K562 (cell line): ENCODE data around the gene CFDP1. TPM values are rescaled to one million over a fixed set of nuclear protein-coding genes. Genes with fewer than 3 reads are reported as not detected.

Experiments used
- ATAC-seq: fragments of 200-7000 bp; cut with Tn5 transposase; 3 replicates; pipeline ENCODE4 v1.9.1; 2020; ENCODE audit warnings: moderate library complexity
- BruUV-seq: library from RNA; stranded (reverse); fragments of 400-500 nt; replicated peaks from 2 replicates; lab custom pipeline; 2021; lab: Mats Ljungman, UMichigan
- CTCF ChIA-PET: fragments of 300-600 bp; formaldehyde crosslinking; extraction: SDS; loops from one replicate; lab custom pipeline; 2021; ENCODE audit warnings: low intra/inter-chr PET ratio; lab: Yijun Ruan, JAX
- POLR2A ChIA-PET: fragments of 300-600, 350-650 bp; sonication (Branson Sonifier 250); formaldehyde crosslinking; extraction: SDS; loops from one replicate; lab custom pipeline; 2021; ENCODE audit warnings: antibody characterized with exemption, inconsistent platforms; lab: Yijun Ruan, JAX
- DNase-seq, 4 experiments: peaks; one replicate each; pipeline versions ENCODE4 v3.0.0 to v3.0.0-alpha.2; 2011 to 2018; ENCODE audit warnings: low spot score in 3 of 4, mixed read lengths in 3 of 4; ENCODE audit errors: extremely low read depth in 1 of 4
- FAIRE-seq: peaks from 2 replicates; lab custom pipeline; 2011; peaks lifted over from hg19 to GRCh38; lab: Jason Lieb, UNC
- H2AFZ ChIP-seq: 2 replicates; pipeline ENCODE4 v1.6.0; 2011; ENCODE audit warnings: low read depth, low read length, control low read depth, inconsistent platforms
- H3K27ac ChIP-seq: fragments of 200-600 bp; 3 replicates; pipeline ENCODE4 v1.8.0; 2011; ENCODE audit warnings: low read depth, mild to moderate bottlenecking, control low read depth, inconsistent platforms, low read length, moderate library complexity, mixed read lengths; ENCODE audit errors: extremely low read depth
- H3K27me3 ChIP-seq, 2 experiments: fragments of 300-600 bp in 1 of 2; 2 replicates in 1 of 2; 3 replicates in 1 of 2; pipeline versions ENCODE4 v1.6.0 to v1.8.0; 2011; ENCODE audit warnings: inconsistent platforms in 2 of 2, low read length in 2 of 2, mild to moderate bottlenecking in 1 of 2, mixed read lengths in 1 of 2, moderate library complexity in 1 of 2; ENCODE audit not compliant: control insufficient read depth in 2 of 2, insufficient read depth in 2 of 2
- H3K36me3 ChIP-seq: fragments of 300-600 bp; 3 replicates; pipeline ENCODE4 v1.8.0; 2011; ENCODE audit warnings: mild to moderate bottlenecking, low read length, inconsistent platforms; ENCODE audit not compliant: control insufficient read depth, insufficient read depth
- H3K4me1 ChIP-seq, 2 experiments: fragments of 200-600 bp in 1 of 2; replicated peaks in 1 of 2; 2 replicates in 1 of 2; 3 replicates in 1 of 2; pipeline versions ENCODE4 v1.5.1 to v1.8.0; 2011; ENCODE audit warnings: inconsistent platforms in 2 of 2, low read length in 2 of 2, mild to moderate bottlenecking in 1 of 2, mixed read lengths in 1 of 2, moderate library complexity in 1 of 2; ENCODE audit not compliant: control insufficient read depth in 2 of 2, insufficient read depth in 2 of 2
- H3K4me2 ChIP-seq: 2 replicates; pipeline ENCODE4 v1.6.1; 2011; ENCODE audit warnings: low read length, control low read depth, inconsistent platforms, mixed read lengths; ENCODE audit not compliant: insufficient read depth
- H3K4me3 ChIP-seq: fragments of 200-600 bp; sonication (generic), shearing (Covaris generic); 2 replicates; pipeline ENCODE4 v1.5.1; 2016; ENCODE audit warnings: control low read depth, inconsistent platforms
- H3K79me2 ChIP-seq: fragments of 200-600 bp; 3 replicates; pipeline ENCODE4 v1.8.0; 2011; ENCODE audit warnings: low read length, inconsistent platforms; ENCODE audit not compliant: control insufficient read depth, insufficient read depth
- H3K9ac ChIP-seq, 2 experiments: 2 replicates each; pipeline versions ENCODE4 v1.6.0 to v1.6.1; 2011; ENCODE audit warnings: low read depth in 2 of 2, low read length in 2 of 2, control low read depth in 1 of 2, inconsistent platforms in 1 of 2, mild to moderate bottlenecking in 1 of 2, mixed read lengths in 1 of 2; ENCODE audit not compliant: insufficient read depth in 1 of 2
- H3K9me1 ChIP-seq: one replicate; pipeline ENCODE4 v1.6.0; 2011; ENCODE audit warnings: inconsistent platforms, mild to moderate bottlenecking, low read length, moderate library complexity; ENCODE audit not compliant: control insufficient read depth, insufficient read depth
- H3K9me3 ChIP-seq: replicated peaks from 2 replicates; pipeline ENCODE4 v1.5.1; 2011; ENCODE audit warnings: low read depth, low read length, inconsistent platforms; ENCODE audit not compliant: control insufficient read depth, insufficient read depth
- H4K20me1 ChIP-seq: replicated peaks from 2 replicates; pipeline ENCODE4 v1.6.1; 2011; ENCODE audit warnings: low read length, inconsistent platforms, mixed read lengths; ENCODE audit not compliant: control insufficient read depth, insufficient read depth
- CBFB ChIP-seq: sonication (generic); formaldehyde crosslinking; IDR thresholded peaks from 2 replicates; pipeline ENCODE4 v1.4.0; 2020; ENCODE audit warnings: mild to moderate bottlenecking, missing genetic modification reagents
- CXXC5 ChIP-seq: fragments of 250-450 bp; sonication (Bioruptor Pico); IDR thresholded peaks from 2 replicates; pipeline ENCODE4 v1.8.0; 2022; ENCODE audit warnings: inconsistent platforms, mild to moderate bottlenecking, moderate library complexity
- DDX20 ChIP-seq: fragments of 450-650 bp; IDR thresholded peaks from 2 replicates; pipeline ENCODE4 v1.6.1; 2016; ENCODE audit warnings: missing genetic modification characterization, low read depth, mild to moderate bottlenecking, missing compliant biosample characterization, moderate library complexity
- GTF2E2 ChIP-seq: fragments of 200-800 bp; sonication (Bioruptor generic); IDR thresholded peaks from 2 replicates; pipeline ENCODE4 v1.6.1; 2016; ENCODE audit warnings: missing genetic modification characterization, missing compliant biosample characterization
- HIVEP1 ChIP-seq: fragments of 250-450 bp; sonication (Bioruptor Pico); IDR thresholded peaks from 2 replicates; pipeline ENCODE4 v1.4.0; 2020; ENCODE audit warnings: mild to moderate bottlenecking
- MCM5 ChIP-seq: fragments of 450-650 bp; IDR thresholded peaks from 2 replicates; pipeline ENCODE4 v1.6.1; 2016; ENCODE audit warnings: low read depth
- MEF2D ChIP-seq: conservative IDR thresholded peaks from 2 replicates; pipeline ENCODE4 v1.6.1; 2016; ENCODE audit warnings: low read depth, missing genetic modification characterization, missing compliant biosample characterization
- NFE2L1 ChIP-seq: fragments of 450-650 bp; IDR thresholded peaks from 2 replicates; pipeline ENCODE4 v1.6.1; 2016; ENCODE audit warnings: missing genetic modification characterization, low read depth, mild to moderate bottlenecking, missing compliant biosample characterization, moderate library complexity, borderline replicate concordance
- OTX1 ChIP-seq: fragments of 450-650 bp; formaldehyde crosslinking; IDR thresholded peaks from 2 replicates; pipeline ENCODE4 v1.4.0; 2022; ENCODE audit warnings: mild to moderate bottlenecking
- STAG1 ChIP-seq: sonication (generic); formaldehyde crosslinking; IDR thresholded peaks from 2 replicates; pipeline ENCODE4 v1.5.0; 2020; ENCODE audit warnings: missing genetic modification reagents, borderline replicate concordance
- TAF7 ChIP-seq: fragments of 450-650 bp; IDR thresholded peaks from 2 replicates; pipeline ENCODE4 v1.6.1; 2016; ENCODE audit warnings: missing genetic modification characterization, missing compliant biosample characterization
- U2AF1 ChIP-seq: fragments of 200-400 bp; formaldehyde crosslinking; optimal IDR thresholded peaks from 2 replicates; pipeline ENCODE3; 2017; ENCODE audit warnings: mild to moderate bottlenecking, low read depth, low read length, moderate library complexity
- ZNF740 ChIP-seq, 3 experiments: fragments of 200-800 bp in 1 of 3; sonication (Bioruptor generic) in 1 of 3; sonication (generic) in 1 of 3; formaldehyde crosslinking in 1 of 3; IDR thresholded peaks; 2 replicates each; pipeline versions ENCODE4 v1.6.1 to v1.8.0; 2016 to 2022; ENCODE audit warnings: mild to moderate bottlenecking in 2 of 3, missing compliant biosample characterization in 2 of 3, missing genetic modification characterization in 2 of 3, missing genetic modification reagents in 1 of 3
- WGBS: fragments of 100-300 bp; shearing (Covaris generic); methylation state at CpG from one replicate; pipeline ENCODE4 v1.1.6; 2016; ENCODE audit warnings: low coverage, mixed read lengths; ENCODE audit not compliant: insufficient coverage; ENCODE audit errors: missing lambda C conversion rate; 5-methylcytosine and 5-hydroxymethylcytosine counted together
- in situ Hi-C: fragments of 300-500 bp; cut with MboI; formaldehyde crosslinking; loops from 4 replicates; pipeline ENCODE4 v1.15.0; 2018; ENCODE audit warnings: inconsistent platforms, mixed read lengths
- intact Hi-C: fragments of 100-400 bp; cut with micrococcal nuclease; formaldehyde crosslinking; loops from 2 replicates; pipeline ENCODE4 v1.14.2; 2022
- polyA plus RNA-seq, 8 experiments: library from polyadenylated mRNA; depleted of rRNA in 4 of 8; stranded (reverse) in 5 of 8; unstranded in 3 of 8; fragments of >200 nt; fragmentation: Nextera tagmentation in 2 of 8; fragmentation: Illumina TruSeq in 1 of 8; extraction: Ambion mirVana in 2 of 8; extraction: Trizol in 1 of 8; gene quantifications; 2 replicates each; pipeline versions ENCODE4 v1.2.1 to v1.2.3, GENCODE V29; 2011 to 2014; ENCODE audit warnings: inconsistent platforms in 1 of 8, missing spikeins in 1 of 8
- total RNA-seq, 7 experiments: library from RNA; depleted of rRNA in 6 of 7; stranded (reverse); fragments of >200 nt in 6 of 7; fragmentation: Illumina TruSeq in 2 of 7; extraction: Trizol in 2 of 7; gene quantifications; 2 replicates each; pipeline versions ENCODE4 v1.2.1 to v1.2.3, GENCODE V29; 2011 to 2021; ENCODE audit warnings: low replicate concordance in 1 of 7
- TF ChIP-seq, protein P1 (sequence below): fragments of 450-650 bp; formaldehyde crosslinking; IDR thresholded peaks from 2 replicates; pipeline ENCODE4 v1.4.0; 2022; ENCODE audit warnings: mild to moderate bottlenecking, moderate library complexity

CFDP1 gene
- total and polyA plus RNA-seq, 9 of the 15 experiments (the other 6 are each of a cell fraction or from before 2014, with no cell fraction given), result 31.5 to 78.4 (median 61.7) TPM

DNA sequence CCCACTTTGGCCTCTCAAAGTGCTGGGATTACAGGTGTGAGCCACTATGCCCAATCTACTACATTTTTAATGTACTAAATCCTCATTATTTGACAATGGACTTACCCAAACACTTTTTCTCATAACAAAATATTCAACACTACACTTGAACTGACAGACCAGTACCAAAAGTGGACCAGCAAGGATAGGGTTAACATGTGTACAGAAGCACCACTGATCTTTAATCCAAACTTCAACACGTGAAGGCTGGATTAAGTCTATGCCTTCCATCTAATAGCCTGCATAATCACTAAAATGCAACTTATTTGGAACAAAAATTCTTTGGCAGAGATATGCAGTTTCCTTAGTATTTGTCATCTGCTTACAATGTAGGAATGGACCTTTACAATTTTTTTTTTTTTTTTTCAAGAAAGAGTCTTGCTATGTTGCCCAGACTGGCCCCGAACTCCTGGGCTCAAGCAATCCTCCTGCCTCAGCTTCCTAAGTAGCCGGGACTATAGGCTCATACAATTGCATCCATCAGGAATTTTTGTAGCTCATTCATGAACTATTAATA is 121.8 kb downstream of the CFDP1 start (continued):
- TF ChIP-seq CXXC5 (CRISPR knock-in tag), result no peak

GRCh38 chr16:75310541-75310940 is 122.8 kb downstream of the CFDP1 start:
- WGBS, result 62% methylated on average over 3 of the region's 3 CpGs
- BruUV-seq, result no TSS peak
- CTCF ChIA-PET, result no interaction called here

More at GRCh38 chr16:75310541-75310940, 122.8 kb downstream of the CFDP1 start:
- DNase-seq, result no peak
- no peak for ATAC-seq
- no peaks in the 10 kb centered on the region for H4K20me1 ChIP-seq
- POLR2A ChIA-PET, result interaction anchor here (0.6 kb wide), 1 partner anchor 10 kb away, joined by 3 read pairs; no protein-coding TSS in a partner anchor
- in situ Hi-C loops, result no loop called here
- intact Hi-C loops, result no loop called here
- H3K27ac ChIP-seq, result no peak overlapping the region
- FAIRE-seq, result no peak
- H3K79me2 ChIP-seq, result no peaks in the 10 kb centered on the region
- TF ChIP-seq GTF2E2 (tag) (no peak), MEF2D (no peak), MCM5 (no peak), NFE2L1 (tag) (no peak), DDX20 (no peak), HIVEP1 (CRISPR knock-in tag) (no peak), STAG1 (CRISPR knock-in tag) (no peak), ZNF740 (CRISPR knock-in tag; IDR thresholded peaks at IDR 0.05) (no peak), ZNF740 (tag; IDR thresholded peaks at IDR 0.05) (no peak), U2AF1 (no peak), TAF7 (tag) (no peak), CBFB (CRISPR knock-in tag) (no peak), OTX1 (no peak)
- TF ChIP-seq, protein P1, sequence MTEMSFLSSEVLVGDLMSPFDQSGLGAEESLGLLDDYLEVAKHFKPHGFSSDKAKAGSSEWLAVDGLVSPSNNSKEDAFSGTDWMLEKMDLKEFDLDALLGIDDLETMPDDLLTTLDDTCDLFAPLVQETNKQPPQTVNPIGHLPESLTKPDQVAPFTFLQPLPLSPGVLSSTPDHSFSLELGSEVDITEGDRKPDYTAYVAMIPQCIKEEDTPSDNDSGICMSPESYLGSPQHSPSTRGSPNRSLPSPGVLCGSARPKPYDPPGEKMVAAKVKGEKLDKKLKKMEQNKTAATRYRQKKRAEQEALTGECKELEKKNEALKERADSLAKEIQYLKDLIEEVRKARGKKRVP (CRISPR knock-in tag), result no peak
- H3K4me3 ChIP-seq, result no peak overlapping the region
- H3K27me3 ChIP-seq, result no peaks in the 10 kb centered on the region
- H3K4me1 ChIP-seq, result peaks cover 6 to 31% of the 10 kb centered on the region in 2 experiments; a peak in 4 of 5 replicates
- peaks cover 7% of the 10 kb centered on the region; the same call in 1 of the 3 replicates for H3K36me3 ChIP-seq
- no peak overlapping the region for H3K4me2 ChIP-seq
- no peak overlapping the region for H3K9ac ChIP-seq
- H2AFZ ChIP-seq, result no peak overlapping the region
- no peaks in the 10 kb centered on the region for H3K9me3 ChIP-seq
- peaks cover 6% of the 10 kb centered on the region for H3K9me1 ChIP-seq
